B cell (primary cell): ENCODE measurements around the gene PHLPP2.

ENCODE experiments used
- CTCF ChIP-seq: fragments of 200-600 bp; IDR thresholded peaks from one replicate; pipeline ENCODE4 v1.8.0; 2022; ENCODE audit warnings: antibody characterized with exemption, mild to moderate bottlenecking
- EZH2 ChIP-seq: IDR thresholded peaks from 2 replicates; pipeline ENCODE4 v1.6.1; 2012; ENCODE audit warnings: borderline replicate concordance, low read depth, mild to moderate bottlenecking, moderate library complexity, low read length; ENCODE audit not compliant: insufficient read depth, poor library complexity, severe bottlenecking

DNA sequence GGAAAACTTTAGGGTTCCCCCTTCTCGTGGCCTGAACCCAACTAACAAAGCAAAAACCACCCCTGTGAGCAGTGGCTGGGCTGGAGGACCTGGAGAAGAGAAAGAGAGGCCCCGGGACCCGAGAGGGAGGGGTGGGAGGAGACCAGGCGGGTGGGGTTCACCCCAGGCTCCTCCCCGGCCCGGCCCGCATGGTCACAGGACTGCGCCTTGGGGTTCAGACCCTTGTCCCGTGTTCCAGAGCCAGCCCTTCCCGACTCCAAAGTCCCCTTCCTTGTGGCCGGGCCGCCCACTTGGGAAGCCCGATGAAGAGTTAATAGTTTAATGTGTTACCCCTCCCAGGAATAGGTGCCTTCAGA lies 97.7 kb downstream of the PHLPP2 start:
- TF ChIP-seq CTCF (no peak), EZH2 (no peak)
